HG02610 (cell line): Measurements from ENCODE around the gene LY6G6F.

Source experiments
- ATAC-seq: cut with Tn5 transposase; IDR thresholded peaks from one replicate; pipeline ENCODE4 v1.9.1; 2021; ENCODE audit warnings: mild to moderate bottlenecking, moderate library complexity; ENCODE audit not compliant: unreplicated experiment

The LY6G6F gene

GRCh38 chr6:31676322-31676903 lies 30.3 kb upstream of the LY6G6F start:
- no peak for ATAC-seq

GRCh38 chr6:31676904-31677303 lies 29.8 kb upstream of the LY6G6F start:
- ATAC-seq = no peak

- no peak for ATAC-seq
Observed at GRCh38 chr6:31677955-31678354, 28.7 kb upstream of the LY6G6F start.

GRCh38 chr6:31680226-31681134 lies 26.2 kb upstream of the LY6G6F start, which contains the start of gene LY6G5C:
Gene LY6G5C, minus strand, starts transcription at chr6:31681067. Its CDS starts 694 bp downstream, at chr6:31680373.
- no peak for ATAC-seq

GRCh38 chr6:31681135-31681671 lies 25.5 kb upstream of the LY6G6F start:
- no peak for ATAC-seq

GRCh38 chr6:31683591-31683990 lies 23.1 kb upstream of the LY6G6F start:
- no peak for ATAC-seq

- ATAC-seq = no peak
Observed at GRCh38 chr6:31686483-31686882, 20.2 kb upstream of the LY6G6F start.

GRCh38 chr6:31687321-31687720 lies 19.3 kb upstream of the LY6G6F start:
- ATAC-seq = no peak

- no peak for ATAC-seq
Observed at GRCh38 chr6:31687860-31688693, 18.6 kb upstream of the LY6G6F start.

- no peak for ATAC-seq
Observed at GRCh38 chr6:31689249-31690110, 17.2 kb upstream of the LY6G6F start.

GRCh38 chr6:31690231-31691077 lies 16.2 kb upstream of the LY6G6F start:
- no peak for ATAC-seq

- no peak for ATAC-seq
Observed at GRCh38 chr6:31691078-31691463, 15.6 kb upstream of the LY6G6F start.

- no peak for ATAC-seq
Observed at GRCh38 chr6:31691564-31692108, 15.0 kb upstream of the LY6G6F start.

- ATAC-seq = no peak
Observed at GRCh38 chr6:31692353-31692752, 14.3 kb upstream of the LY6G6F start.

- ATAC-seq = no peak
Observed at GRCh38 chr6:31692886-31693285, 13.8 kb upstream of the LY6G6F start.

- ATAC-seq = no peak
Observed at GRCh38 chr6:31693535-31693934, 13.1 kb upstream of the LY6G6F start.

- no peak for ATAC-seq
Observed at GRCh38 chr6:31697555-31697954, 9.1 kb upstream of the LY6G6F start.

- no peak for ATAC-seq
Observed at GRCh38 chr6:31700740-31701401, 5.8 kb upstream of the LY6G6F start.
